HCEC 1CT (cell line): Measurements from ENCODE around the gene CDH23.
"Not testable (repeated sequence)": the region's sequence is repeated elsewhere in the genome, so short reads cannot be mapped to it uniquely, and the experiment has no call there.

Source experiments
- DNase-seq: peaks from one replicate; pipeline ENCODE4 v3.0.0-alpha.2; 2017

Gene CDH23

DNA sequence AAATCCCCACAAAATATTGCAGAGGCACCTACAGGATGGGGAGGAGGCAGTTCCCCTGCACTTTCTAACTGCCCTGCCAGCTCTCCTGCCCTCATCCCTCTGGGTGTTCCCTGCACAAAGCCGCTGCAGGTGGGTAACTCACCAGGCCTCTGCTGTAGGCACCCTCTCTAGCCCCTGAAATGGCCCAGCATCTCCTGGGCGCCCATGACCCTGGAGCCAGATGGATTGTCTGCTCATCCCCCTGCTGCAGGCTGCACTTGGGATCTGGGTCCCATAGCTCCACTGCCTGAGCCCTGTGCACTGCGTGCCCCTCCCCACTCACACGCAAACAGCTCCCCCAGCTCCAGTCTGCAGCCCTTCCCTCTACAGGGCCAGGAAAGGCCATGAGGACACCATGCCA lies 192.0 kb downstream of the CDH23 start:
- no peak for DNase-seq

DNA sequence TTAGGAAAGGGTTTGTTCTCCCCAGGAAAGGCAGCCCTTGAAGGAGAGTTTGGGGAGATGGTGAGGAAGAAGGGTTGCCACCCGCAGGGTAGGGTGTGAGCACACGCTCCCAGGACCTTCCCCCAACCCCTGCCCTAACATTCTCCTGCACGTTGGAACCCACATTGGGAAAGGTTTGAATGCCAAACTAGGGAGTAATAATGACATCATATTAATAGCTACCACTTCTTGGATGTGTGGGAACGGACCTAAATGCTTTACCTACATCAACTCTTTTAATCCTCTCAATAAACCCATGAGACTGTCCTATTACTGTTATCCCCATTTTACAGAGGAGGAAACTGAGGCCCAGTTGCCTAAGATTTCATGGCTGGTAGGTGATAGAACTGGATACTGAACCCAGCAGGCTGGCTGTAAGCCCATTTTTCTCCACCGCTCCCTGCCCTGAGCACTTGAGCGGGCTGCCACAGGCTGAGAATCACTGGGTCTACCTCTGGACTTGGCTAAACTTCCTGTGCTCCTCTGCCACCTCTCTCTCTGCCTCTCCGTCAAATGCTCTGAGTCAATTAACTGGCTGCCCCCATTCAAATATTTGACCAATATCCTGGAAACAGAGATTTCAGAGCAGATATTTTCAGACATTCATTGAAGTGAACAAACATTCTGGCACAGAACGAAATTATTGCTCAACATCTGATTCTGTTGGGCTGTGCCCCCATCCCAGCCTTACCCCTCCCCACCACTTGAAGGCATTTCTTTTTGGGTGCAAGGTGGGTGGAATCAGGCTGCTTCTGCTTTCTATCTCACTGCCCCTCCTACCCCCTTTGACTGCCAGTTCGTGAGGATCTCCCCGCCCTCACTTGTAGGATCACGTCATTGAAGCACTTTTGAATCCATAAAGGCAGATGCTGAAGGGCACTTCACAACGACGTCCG lies 193.2 kb downstream of the CDH23 start:
- DNase-seq = no peak

DNA sequence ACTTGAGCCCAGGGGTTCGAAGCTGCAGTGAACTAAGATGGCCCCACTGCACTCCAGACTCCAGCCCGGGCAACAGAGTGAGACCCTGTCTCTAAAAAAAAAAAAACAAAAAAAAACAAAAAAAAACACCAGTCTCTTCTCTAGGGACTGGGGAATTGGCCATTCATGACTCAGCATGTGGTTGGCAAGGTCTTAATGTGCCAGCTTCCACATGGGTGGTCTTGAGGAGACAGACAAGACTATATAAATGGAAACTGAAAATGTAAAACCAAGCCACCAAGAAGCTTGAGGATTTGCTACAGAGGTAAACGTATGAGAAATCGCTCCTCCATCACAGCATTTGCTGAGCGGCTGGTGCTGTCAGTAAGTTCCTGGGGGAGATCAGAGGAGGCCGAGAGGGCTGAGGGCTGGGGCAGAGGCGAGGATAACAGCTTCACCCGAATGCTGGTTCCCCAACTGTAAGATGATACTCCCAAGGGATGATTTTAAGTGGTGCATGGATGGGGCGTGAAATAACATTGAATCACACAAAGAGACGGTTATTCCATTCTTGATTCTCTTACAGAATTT lies 194.1 kb downstream of the CDH23 start:
- no peak for DNase-seq

DNA sequence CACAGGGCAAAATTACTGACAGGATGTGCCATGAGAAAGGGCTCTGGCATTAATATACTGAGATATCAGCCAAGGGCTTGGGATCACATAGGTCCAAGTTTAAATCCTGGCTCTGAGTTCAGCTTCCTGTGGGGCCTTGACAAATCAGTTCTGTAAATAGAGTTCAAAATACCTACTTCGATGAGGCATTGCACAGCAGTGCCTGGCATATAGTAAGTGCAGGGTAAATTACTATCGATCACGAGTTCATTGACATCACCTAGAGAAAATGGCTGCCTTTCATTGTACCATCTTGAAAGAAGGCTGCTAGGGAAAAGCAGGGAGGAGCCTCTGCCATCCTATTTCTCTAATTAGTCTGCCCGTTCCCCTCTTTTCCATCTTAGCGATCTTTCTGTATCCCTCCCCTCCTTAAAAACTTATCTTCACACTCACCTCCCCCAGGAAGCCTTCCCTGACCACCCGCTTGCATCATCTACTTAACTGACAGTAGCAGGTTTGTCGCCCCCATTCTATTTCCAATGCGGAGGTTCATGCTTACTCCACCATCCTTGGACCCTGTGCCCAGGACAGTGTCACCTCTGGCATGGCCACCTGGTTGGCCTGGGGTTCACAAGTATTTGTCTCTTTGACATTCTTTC lies 198.3 kb downstream of the CDH23 start:
- no peak for DNase-seq

DNA sequence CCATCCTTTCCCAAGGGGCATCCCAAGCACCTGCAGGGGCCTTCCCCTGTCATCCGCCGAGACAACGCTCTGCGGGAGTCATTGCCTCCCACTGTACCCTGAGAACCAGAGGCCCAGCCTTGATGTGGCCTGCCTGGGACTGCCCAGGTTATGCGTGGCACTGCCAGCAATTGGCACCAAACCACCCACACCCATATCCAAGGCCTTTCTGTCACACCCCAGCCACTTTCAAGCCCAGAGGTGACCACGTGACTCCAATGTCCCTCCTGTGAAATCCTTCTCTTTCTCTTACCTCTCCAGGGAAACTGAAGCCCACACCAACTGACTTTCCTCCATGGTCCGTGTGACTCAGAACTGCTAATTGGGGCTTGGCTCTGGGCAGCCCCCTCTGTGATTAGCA lies 198.9 kb downstream of the CDH23 start:
- DNase-seq = no peak

DNA sequence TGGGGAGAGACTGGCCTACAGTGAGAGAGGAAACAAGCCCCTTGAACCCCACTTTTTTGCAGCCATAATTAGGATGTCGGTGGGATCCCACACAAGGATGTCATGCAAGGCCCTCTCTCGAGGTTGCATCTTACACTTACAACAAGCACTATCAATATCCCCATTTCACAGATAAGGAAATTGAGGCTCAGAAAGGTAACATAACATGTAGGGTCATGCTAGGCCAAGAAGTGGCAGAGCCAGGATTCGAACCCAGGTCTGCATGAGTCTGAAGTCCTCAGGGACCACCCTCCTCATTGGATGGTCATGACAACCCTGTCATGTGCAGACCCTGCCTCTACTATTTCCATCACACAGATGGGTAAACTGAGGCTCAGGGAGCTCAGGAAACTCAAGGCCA lies 199.4 kb downstream of the CDH23 start:
- DNase-seq = no peak

DNA sequence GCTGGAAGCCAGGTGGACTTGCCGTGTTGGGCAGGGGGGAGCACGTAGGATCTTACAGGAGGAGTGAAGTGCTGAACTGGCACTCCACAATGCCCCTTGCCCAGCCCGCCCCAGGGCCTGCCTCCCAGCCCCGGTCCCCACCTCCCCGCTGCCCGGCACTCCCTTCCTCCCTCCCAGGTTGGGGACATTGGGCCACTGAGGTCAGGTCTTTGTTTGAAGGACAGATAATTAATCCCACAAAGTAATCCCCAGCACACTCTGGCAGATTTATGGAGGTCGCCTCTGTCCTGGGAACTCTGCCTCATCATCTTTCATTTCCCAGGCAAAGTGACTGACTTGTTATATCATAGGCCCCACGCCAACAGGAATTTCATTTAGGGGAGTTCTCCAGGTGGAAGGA lies 200.0 kb downstream of the CDH23 start:
- DNase-seq = no peak

DNA sequence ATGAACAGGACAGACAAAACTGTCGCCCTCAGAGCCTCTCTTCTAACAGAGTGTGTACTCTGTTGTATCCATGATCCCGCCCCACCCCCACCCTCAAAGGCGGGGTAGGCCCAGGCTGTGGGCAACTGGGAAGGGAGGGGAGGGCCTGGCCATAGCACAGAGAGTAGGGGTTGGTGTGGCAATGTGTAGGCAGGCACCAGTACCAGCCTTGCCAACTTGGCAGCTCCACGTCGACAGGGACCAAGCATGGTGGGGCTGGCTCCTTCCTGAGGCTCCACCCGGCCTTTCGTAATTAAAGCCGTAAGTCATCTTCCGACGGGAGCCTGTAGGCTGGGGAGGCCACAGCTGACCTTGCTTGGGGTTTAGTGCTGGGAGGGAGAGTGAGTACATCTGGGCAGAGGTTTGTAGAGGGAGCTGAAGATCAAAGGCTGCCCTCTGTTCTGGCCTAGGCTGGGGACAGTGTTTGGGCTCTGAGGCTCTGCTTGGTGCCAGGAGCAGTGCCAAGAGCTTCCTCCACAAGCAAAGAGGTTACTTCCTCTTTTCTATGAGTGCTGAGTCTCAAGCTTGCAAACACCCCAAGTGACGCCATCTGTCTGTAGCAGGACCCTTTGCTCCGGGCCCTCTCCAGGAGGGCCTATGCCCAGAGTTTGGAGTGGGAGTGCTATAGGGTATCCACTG lies 201.2 kb downstream of the CDH23 start:
- DNase-seq = no peak

DNA sequence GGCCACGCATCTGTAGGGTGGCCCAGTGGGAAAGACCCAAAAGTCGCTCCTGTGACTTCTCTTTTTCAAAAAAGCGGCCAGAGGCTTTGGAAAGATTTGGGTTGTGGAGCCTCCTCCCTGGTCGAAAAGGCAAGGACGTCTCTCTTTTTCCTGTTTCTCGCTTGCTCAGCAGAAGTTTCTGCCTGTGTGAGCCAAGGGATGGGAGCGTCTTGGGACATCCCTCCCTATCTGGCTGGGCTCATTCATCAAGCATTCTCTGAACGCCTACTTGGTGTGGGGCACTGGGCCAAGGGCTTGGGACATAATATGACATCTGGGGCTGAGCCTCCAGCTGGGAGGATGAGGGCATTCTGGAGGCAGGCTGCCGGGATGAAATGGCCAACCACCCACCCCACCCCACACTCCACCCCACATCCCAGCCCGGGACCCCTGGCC lies 201.9 kb downstream of the CDH23 start:
- no peak for DNase-seq

DNA sequence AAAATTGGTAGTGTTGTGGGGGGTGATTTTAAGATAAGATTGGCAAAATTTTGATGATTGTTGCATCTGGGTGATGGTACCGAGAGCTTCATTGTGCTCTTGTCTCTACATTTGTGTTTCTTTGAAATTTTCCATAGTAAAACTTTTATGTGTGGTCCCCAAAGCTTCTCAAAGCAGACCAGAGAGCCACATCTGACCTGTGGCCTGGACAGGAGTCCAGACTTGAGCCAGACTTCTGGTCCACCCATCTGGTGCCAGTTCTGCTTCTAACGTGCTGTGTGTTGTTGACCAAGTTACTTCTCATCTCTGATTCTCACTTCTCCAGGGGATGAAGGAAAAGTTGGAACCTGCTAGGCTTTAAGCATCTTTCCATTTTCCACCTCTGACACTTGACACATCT lies 202.8 kb downstream of the CDH23 start:
- no peak for DNase-seq

DNA sequence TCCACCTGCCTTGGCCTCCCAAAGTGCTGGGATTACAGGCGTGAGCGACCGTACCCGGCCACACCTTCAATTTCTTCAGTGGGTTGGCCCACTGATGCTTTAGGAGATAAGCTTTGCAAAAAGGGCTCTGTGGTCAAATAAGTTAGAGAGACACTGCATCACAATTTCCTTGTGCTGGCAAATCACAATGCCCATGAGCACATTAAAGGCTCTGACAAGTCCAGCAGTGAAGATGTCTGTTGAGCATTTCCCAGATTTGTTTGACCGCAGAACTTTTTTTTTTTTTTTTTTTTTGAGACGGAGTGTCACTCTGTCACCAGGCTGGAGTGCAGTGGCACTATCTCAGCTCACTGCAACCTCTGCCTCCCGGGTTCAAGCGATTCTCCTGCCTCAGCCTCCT lies 203.5 kb downstream of the CDH23 start:
- DNase-seq = not testable (repeated sequence)

DNA sequence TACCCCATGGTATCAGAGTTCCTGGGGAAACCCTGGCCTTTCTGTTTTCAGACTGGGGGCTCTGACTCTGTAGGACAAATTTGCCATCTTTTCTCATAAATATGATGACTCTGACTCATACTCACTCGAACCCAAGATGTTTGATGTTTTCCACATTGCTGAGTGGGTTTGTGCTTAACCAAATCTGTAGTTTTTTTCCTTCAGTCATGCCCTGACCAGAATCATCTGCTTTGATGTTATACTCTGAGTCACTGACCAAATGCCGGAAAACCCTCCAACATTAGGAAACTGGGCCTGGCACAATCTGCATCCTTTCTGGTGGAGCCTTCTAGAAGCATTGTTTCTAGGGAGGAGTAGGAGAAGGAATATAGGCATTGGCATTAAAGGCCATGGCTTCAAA lies 204.1 kb downstream of the CDH23 start:
- peak; percentile 82 for DNase-seq

DNA sequence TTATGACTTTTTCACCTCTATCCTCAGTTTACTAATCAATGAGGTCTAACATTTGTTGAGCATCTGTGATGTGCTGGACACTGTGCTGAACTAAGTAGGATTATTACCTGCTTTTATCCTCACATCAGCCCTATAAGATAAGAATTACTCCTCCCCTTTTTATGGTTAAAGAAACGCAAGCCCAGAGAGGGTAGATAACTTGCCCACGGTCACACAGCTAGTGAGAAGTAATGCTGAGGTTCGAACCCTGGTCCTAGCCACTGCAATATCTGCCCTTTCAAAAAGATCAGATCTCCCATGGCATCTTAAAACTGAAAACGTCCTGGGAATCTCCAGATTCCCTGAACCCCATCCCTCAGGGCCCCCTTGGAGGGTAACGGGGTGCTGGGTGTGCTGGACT lies 204.6 kb downstream of the CDH23 start:
- no peak for DNase-seq

DNA sequence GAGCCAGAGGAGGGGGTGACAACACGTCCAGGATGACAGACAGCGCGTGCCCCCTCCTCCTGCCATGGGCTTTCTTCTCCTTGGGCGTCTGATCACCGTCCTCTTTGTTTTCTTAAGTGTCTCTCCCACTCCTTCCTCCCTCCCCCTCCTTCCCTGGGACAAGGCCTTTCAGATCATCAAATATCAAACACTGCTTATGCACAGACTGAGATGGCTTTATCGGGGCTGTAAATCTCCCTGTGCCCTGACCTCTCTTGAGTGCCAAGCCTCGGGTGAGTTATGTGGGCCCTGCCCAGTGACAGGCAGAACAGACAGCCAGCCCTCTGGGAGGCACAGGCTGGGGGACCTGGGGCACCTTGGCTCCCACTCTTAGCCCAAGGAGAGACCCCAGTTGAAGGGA lies 206.4 kb downstream of the CDH23 start:
- no peak for DNase-seq

DNA sequence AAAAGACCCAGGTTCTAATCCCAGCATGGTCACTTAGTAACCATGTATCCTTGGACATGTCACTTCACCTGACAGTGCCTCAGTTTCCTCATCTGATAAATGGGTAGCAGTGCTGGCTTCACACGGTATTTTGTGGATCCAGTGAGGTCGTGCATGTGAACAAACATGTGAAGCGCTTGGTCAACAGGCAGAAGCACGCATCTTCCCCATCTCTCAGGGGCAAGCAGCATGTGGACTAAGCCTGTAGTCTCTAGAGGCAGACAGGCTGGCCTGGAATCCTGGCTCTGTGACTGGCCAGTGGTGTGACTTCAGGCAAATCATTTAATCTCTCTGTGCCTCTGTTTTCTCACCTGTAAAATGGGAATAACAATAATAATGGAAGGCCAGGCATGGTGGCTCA lies 207.0 kb downstream of the CDH23 start:
- DNase-seq = no peak

DNA sequence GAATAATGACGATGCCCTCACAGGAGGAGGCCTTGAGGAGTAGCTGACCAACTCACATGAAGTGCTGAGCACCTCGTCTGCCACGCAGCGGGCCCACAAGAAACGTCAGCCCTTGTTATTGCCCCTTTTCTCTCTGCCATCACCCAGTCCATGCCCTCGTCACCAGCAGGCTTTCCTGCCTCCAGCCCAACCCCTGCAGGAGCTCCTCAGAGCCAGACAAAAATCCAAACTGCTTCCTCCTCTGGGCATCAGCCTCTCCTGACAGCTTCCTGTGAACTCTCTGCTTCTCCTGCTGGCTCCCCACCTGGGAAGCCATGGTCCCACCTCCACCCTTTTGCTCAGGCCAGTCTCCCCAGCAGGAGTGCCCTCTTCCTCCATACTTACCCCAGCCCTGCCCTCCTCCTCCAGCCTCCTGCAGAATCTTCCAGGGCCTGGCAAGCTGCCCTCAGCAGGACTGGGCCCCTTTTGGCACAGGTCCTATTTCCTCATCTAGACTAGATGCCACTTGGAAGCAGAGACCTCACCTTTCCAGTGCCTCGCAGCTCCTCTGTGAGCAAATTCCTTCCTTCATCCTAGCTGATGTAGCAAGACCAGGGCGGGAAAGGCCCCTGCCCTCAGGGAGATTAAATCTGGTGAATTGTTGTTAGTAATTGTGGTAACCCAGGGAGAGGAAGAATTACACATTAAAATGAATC lies 207.8 kb downstream of the CDH23 start:
- DNase-seq = no peak

DNA sequence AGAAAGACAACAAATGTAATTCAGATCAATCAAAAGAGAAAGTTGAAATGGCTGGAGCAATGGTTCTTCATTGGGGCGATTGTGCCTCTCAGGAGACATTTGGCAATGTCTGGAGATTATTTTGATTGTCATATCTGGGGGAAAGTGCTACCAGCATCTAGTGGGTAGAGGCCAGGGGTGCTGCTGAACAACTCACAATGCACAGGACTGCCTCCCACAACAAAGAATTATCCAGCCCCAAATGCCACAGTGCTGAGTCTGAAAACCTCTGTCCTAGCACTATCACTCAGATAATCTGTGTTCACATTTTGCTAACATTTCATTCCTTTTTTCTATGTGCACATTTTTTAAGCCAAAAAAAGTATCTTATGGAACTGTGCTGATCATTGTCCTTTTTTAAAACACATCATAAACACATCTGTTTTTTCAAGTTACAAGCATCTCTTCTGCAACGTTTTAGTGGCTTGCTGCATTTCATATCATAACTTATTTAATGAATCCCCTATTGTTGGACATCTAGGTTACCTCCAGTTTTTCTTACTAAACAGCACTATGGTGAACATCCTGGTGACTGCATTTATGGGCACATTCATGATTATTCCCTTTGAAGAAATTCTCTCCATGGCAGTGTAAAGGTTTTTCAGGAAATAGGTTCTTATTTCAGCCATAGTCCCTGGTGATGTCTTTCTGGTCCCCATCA lies 208.7 kb downstream of the CDH23 start:
- DNase-seq = no peak

DNA sequence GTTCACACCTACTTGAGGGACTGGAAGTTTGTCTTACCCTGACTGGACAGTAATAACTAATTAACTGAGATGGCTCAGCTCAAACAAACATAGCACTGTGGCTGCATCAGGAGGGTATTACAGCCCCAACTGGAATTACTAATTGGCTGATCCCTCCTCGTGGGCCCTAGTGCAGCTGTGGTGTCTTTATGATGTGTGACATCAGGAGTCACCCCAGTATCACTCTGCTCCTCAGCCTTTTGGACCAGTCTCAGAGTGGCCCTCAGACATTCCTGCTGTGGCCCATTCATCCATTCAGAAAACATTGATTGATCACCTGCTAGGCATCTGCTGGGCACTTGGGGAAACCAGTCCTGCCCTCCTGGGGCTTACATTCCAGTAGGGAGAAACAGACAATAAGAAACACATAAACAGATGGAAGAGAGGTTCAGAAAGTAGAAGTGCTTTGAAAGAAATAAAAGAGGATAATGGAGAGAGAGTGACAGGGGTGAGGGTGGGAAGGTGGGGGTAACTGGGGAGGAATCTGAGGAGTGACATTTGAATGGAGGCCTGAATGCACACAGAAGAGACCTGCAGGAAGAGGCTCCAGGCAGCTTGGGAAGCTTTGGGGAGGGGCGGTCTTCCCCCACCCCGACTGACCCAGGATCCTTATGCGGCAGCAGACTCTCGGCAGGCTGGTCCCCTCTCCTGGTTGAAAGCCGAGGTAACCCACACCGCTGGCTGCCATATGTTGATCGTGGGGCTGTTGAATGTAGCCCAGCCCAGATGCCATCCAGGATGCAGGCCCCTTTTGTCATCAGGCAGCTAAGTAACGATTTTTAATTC lies 209.7 kb downstream of the CDH23 start:
- DNase-seq = no peak

DNA sequence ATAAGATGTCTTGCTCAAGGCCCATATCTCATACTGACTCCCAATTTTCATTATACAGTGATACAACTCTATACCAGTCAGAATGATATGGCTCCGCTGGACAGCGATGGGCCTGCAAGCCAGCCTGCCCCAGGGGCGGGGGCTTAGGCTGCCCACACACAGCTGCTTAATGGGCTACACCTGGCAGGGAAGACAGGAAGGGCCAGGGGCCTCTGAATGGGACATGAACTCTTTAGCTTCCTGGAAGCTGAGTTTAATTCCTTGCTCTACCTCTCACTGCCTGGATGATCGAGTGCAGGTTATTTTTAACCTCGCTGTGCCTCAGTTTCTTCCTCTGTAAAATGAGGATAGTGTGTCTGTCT lies 210.3 kb downstream of the CDH23 start:
- no peak for DNase-seq

DNA sequence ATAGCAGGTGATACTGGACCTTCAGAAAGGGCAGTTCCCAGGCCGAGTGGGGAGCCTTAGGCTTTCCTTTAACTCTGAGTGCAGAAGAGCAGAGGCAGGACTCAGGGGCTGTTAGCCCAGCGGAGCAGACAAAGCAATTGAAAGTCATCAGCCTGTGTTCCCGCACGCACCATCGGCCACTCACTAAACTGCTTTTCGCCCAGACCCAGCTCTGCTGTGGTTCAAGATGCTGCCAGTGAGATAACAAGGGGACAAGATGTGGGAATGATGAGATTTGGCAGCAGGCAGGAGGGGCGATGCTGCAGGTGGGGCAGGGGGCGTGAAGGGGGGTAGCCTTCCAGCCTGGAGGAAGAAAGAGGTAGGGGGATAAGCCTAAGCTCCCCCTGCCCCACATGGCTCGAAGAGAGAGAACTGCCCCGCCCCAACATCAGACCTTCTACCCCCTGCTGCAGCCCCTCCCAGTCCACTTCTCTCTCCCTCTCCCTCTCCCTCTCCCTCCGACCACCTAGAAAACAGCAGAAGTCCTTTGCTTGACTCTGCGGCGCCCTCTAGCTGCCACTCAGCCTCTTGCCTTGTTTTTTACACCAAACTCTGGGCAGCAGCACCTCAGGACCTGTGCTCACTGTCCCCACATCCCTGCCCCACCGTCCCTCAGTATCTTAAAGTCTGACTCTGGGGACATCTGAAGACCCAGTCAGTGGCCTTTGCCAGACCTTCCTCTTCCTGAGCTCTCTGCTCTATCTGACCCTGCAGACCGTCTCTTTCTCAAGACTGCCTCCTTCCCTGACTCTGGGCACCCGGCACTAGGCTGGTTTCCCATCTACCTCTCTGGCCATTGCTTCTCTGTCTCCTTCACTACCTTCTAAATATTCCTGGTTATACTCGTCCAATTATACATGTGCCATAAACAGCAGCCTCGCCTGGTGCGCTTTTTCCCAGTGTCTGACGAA lies 212.4 kb downstream of the CDH23 start:
- DNase-seq = peak; percentile 17
